ENCODE results near the gene SOWAHC.
"Not testable (repeated sequence)": the region's sequence is repeated elsewhere in the genome, so short reads cannot be mapped to it uniquely, and the experiment has no call there.

SOWAHC gene

DNA sequence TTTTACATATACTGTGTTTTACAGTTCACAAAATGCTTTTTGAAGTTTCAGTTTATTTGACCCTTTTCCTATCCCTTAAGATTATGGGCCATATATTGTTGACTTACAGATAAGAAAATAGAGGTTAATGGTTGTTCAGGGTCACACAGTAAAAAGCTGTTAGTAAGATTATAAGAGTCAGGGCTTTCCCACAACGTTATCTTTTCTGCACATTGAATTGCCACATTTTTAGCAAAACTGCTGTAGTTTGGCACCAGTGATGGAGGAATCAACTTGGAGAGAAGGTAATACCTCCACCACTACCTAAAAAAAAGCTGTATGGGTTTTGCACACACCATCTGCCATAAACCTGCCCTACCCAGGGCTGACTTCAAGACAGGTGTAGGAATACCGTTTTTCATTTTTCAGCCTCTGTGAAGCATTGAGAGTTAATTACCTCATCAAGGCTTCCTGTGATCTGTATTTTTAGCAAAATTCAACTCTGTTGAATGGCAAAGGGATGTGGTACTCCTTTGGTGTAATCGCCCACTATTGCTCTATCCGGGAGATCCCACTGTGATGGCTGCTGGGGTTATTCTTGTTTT lies 5.0 kb downstream of the SOWAHC start:
- H3K27ac ChIP-seq = no peak overlapping the region
- no peak for TF ChIP-seq ZFX (IDR thresholded peaks at IDR 0.05; ENCODE audit: borderline replicate concordance)
- TF ChIP-seq, protein P1, sequence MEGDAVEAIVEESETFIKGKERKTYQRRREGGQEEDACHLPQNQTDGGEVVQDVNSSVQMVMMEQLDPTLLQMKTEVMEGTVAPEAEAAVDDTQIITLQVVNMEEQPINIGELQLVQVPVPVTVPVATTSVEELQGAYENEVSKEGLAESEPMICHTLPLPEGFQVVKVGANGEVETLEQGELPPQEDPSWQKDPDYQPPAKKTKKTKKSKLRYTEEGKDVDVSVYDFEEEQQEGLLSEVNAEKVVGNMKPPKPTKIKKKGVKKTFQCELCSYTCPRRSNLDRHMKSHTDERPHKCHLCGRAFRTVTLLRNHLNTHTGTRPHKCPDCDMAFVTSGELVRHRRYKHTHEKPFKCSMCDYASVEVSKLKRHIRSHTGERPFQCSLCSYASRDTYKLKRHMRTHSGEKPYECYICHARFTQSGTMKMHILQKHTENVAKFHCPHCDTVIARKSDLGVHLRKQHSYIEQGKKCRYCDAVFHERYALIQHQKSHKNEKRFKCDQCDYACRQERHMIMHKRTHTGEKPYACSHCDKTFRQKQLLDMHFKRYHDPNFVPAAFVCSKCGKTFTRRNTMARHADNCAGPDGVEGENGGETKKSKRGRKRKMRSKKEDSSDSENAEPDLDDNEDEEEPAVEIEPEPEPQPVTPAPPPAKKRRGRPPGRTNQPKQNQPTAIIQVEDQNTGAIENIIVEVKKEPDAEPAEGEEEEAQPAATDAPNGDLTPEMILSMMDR (IDR thresholded peaks at IDR 0.05) = no peak

DNA sequence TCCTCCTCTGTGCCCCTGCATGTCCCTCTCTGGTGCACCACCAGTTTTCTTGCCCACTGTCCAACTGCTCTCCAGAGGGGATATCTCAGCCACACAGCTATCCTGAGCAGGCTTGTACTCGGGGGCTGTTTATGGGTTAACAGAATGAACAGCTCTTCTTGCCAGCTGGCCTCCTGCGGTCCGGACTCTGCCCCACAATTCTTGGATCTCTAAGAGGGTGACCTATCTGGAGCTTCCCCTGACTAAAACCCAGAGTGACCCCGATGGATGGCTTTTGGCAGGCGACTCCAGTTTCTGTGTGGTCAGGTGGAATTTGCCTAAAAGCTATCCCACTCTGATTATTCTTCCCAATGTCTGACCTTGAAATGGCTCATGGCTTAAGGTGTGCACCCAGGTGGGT lies 9.1 kb downstream of the SOWAHC start:
- H3K27ac ChIP-seq = no peak overlapping the region
- no peak for TF ChIP-seq ZFX (IDR thresholded peaks at IDR 0.05; ENCODE audit: borderline replicate concordance)

DNA sequence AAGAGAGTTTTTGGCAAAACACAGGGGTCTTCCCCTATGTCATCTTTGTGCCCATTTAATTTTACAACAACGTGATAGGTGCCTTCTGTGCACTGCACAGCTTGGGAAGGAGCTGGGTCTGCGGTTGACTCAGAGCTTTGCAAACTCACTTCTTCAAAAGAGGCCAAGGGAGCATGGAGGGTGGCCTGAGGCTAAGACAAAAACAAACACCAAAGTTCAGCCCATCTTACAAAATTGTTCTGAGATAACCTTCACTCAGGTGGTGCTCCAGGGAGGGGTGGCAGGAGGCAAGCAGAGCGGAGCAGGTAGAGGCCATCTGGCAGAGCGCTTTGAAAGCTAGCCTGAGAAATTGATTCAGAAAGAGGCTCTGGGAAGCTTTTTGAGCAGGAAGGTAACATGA lies 9.8 kb downstream of the SOWAHC start:
- TF ChIP-seq ZFX (IDR thresholded peaks at IDR 0.05; ENCODE audit: borderline replicate concordance) = no peak
- TF ChIP-seq, protein P1 (IDR thresholded peaks at IDR 0.05) = no peak
- no peak overlapping the region for H3K27ac ChIP-seq

DNA sequence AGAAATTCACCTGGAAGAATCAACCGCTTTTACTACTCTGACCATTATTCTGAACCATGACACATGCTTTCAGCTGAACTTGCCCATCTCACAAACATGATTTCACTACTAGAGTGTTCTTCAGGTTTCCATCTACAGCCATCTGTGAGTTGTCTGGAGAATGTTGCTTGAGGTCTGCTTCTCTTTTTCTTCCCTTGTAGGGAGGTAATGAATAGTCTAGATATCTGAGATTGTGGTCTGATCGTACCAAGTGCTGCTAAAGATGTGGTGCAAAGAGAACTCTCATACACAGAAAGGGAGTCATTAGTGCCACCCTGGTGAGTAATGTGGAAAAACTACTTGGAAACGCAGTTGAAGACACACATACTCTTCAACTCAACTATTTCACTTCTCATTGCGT lies 10.2 kb downstream of the SOWAHC start:
- H3K27ac ChIP-seq = no peak overlapping the region
- no peak for TF ChIP-seq ZFX (IDR thresholded peaks at IDR 0.05; ENCODE audit: borderline replicate concordance)
- TF ChIP-seq, protein P1 (IDR thresholded peaks at IDR 0.05) = no peak

DNA sequence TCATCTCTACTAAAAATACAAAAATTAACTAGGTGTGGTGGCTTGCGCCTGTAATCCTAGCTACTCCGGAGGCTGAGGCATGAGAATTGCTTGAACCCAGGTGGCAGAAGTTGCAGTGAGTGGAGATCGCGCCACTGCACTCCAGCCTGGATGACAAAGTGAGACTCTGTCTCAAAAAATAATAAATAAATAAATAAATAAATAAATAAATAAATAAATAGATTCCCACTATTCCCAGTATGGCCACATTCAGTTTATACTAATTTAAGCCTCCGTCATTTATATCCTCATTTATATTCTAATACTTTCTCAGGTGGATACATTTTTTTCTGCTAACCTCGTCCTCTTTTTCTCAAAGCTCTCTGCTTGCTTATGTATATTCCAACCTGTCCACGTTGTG lies 14.2 kb downstream of the SOWAHC start:
- H3K27ac ChIP-seq = not testable (repeated sequence)

DNA sequence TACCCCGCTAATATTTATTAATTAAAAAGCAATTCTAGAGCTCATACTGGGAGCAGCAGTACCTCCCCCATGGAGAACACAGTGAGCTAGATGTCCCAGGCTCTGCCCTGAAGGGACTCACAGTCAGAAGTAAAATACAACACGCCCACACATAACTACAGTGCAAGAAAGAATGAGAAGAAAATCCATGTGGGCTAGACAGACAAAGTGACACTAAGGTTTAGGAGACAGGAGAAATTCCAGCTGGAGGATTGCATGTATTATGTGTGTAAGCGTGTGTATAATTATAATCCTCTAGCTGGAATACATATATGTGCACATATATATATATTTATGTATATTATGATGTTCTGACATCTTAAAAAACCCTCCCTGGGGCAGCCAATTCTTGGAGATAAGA lies 15.7 kb downstream of the SOWAHC start:
- TF ChIP-seq ZFX (IDR thresholded peaks at IDR 0.05; ENCODE audit: borderline replicate concordance) = no peak
- TF ChIP-seq, protein P1 (IDR thresholded peaks at IDR 0.05) = no peak
- H3K27ac ChIP-seq = no peak overlapping the region

DNA sequence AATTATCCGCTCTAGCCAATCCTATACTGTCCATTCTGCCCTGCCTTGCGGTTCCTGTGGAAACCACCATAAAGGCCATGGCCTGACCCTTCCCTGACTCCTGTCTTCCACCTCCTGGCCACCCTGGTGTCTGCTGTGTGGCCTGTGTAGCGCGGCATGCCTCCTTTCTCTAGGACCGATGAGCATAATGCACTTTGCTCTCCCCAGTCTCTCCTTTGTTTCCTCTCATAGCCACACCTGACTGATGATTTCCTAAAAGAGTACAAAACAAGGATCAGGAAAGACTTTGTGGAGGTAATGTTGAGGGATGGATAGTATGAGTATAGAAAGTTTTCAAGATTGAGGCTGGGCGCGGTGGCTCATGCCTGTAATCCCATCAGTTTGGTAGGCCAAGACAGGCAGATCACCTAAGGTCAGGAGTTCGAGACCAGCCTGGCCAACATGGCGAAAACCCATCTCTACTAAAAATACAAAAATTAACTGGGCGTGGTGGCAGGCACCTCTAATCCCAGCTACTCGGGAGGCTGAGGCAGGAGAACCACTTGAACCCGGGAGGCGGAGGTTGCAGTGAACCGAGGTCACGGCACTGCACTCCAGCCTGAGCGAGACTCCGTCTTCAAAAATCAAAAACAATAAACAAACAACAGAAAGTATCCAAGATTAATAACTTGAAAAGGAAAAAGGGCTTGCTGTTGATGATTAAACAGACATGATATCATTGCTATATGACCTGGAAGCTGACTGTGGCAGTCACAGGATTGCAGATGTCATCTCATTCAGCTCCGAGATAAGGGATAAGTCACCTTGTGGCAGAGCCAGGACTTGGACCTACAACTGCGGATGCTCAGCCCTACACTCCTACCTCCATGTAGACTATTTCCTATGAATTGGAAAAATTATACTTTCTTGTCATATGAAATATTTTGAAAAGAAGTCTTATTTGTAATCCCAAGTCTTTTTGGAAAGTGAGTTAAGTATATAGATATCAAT lies 16.6 kb downstream of the SOWAHC start:
- no peak overlapping the region for H3K27ac ChIP-seq
- no peak for TF ChIP-seq ZFX (IDR thresholded peaks at IDR 0.05; ENCODE audit: borderline replicate concordance)
- TF ChIP-seq, protein P1 (IDR thresholded peaks at IDR 0.05) = no peak

DNA sequence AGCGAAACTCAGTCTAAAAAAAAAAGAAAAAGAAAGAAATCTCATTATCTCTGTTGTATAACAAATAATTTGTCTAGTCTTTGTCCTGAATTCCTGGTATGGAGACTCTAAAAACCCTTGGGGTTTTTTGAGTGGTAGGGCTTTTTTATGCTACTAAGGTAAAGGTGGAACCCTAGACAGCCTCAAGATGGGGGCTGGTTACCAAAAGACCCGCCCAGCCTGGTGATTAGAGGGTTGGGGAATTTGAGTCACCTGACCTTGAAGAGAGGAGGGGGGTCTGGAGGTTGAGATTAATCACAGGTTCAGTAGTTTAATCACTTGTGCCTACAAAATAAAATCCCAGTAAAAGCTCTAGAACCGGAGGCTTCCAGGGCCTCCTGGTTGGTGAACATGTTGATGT lies 17.6 kb downstream of the SOWAHC start:
- H3K27ac ChIP-seq = no peak overlapping the region
- TF ChIP-seq ZFX (IDR thresholded peaks at IDR 0.05; ENCODE audit: borderline replicate concordance) = no peak
- TF ChIP-seq, protein P1 (IDR thresholded peaks at IDR 0.05) = no peak

All from 22Rv1 (cell line).